DOHH2 (cell line): ENCODE measurements around the gene CA6.
"Not testable (repeated sequence)": the region's sequence is repeated elsewhere in the genome, so short reads cannot be mapped to it uniquely, and the experiment has no call there.

Experiments
- H3F3A ChIP-seq: fragments of 200-600 bp; sonication (generic), shearing (Covaris generic); 2 replicates; pipeline ENCODE4 v1.6.0; 2016; ENCODE audit warnings: antibody characterized with exemption, mild to moderate bottlenecking; ENCODE audit not compliant: control insufficient read depth, insufficient read depth
- H3K27ac ChIP-seq: fragments of 200-600 bp; sonication (generic); 2 replicates; pipeline ENCODE4 v1.5.1; 2014; ENCODE audit warnings: low read depth, mild to moderate bottlenecking, low read length, moderate library complexity
- H3K27me3 ChIP-seq: fragments of 200-600 bp; sonication (generic); 2 replicates; pipeline ENCODE4 v1.6.1; 2014; ENCODE audit warnings: mild to moderate bottlenecking, low read length, mixed read lengths; ENCODE audit not compliant: control insufficient read depth
- H3K36me3 ChIP-seq: fragments of 200-600 bp; sonication (generic); 2 replicates; pipeline ENCODE4 v1.6.1; 2014; ENCODE audit warnings: mild to moderate bottlenecking, low read length, moderate library complexity, mixed read lengths; ENCODE audit not compliant: control insufficient read depth
- H3K4me1 ChIP-seq: fragments of 200-600 bp; sonication (generic); 2 replicates; pipeline ENCODE4 v1.6.1; 2014; ENCODE audit warnings: mild to moderate bottlenecking, low read length, mixed read lengths; ENCODE audit not compliant: control insufficient read depth
- H3K4me2 ChIP-seq: fragments of 200-600 bp; sonication (generic); 2 replicates; pipeline ENCODE4 v1.6.0; 2014; ENCODE audit warnings: mild to moderate bottlenecking, low read length, moderate library complexity
- H3K4me3 ChIP-seq: fragments of 200-600 bp; sonication (generic); 2 replicates; pipeline ENCODE4 v1.5.1; 2014; ENCODE audit warnings: mild to moderate bottlenecking, low read length, mixed read lengths
- H3K79me2 ChIP-seq: fragments of 200-600 bp; sonication (generic); 2 replicates; pipeline ENCODE4 v1.6.1; 2014; ENCODE audit warnings: mild to moderate bottlenecking, low read length, mixed read lengths; ENCODE audit not compliant: control insufficient read depth
- H3K9me2 ChIP-seq: fragments of 200-600 bp; sonication (generic); replicated peaks from 2 replicates; pipeline ENCODE4 v1.6.1; 2014; ENCODE audit warnings: mild to moderate bottlenecking, low read length, mixed read lengths; ENCODE audit not compliant: control insufficient read depth
- H3K9me3 ChIP-seq: fragments of 200-600 bp; sonication (generic); 2 replicates; pipeline ENCODE4 v1.6.1; 2014; ENCODE audit warnings: antibody characterized with exemption, low read length, mixed read lengths; ENCODE audit not compliant: control insufficient read depth, insufficient read depth
- H4K20me1 ChIP-seq: fragments of 200-600 bp; sonication (generic); 2 replicates; pipeline ENCODE4 v1.6.0; 2014; ENCODE audit warnings: low read depth, mild to moderate bottlenecking, antibody characterized with exemption, low read length, moderate library complexity; ENCODE audit not compliant: control insufficient read depth, insufficient read depth
- CTCF ChIP-seq: fragments of 200-600 bp; sonication (generic); IDR thresholded peaks from one replicate; pipeline ENCODE4 v1.5.1; 2014; ENCODE audit warnings: antibody characterized with exemption, mild to moderate bottlenecking, low read depth, low read length; ENCODE audit not compliant: poor library complexity, severe bottlenecking
- EZH2phosphoT487 ChIP-seq: fragments of 200-600 bp; sonication (generic); IDR thresholded peaks from 2 replicates; pipeline ENCODE4 v1.6.1; 2017; ENCODE audit warnings: borderline replicate concordance, mild to moderate bottlenecking, antibody characterized with exemption, low read length, moderate library complexity, mixed read lengths

CA6 gene

GRCh38 chr1:8925406-8925805 is 20.3 kb upstream of the CA6 start:
- no peak for TF ChIP-seq EZH2phosphoT487
- no peak for TF ChIP-seq CTCF
- no peaks in the 10 kb centered on the region for H4K20me1 ChIP-seq
- no peak overlapping the region for H3K4me3 ChIP-seq
- peaks cover 68% of the 10 kb centered on the region for H3K4me1 ChIP-seq
- H3K9me3 ChIP-seq: no peaks in the 10 kb centered on the region
- H3K27me3 ChIP-seq: no peaks in the 10 kb centered on the region
- H3K79me2 ChIP-seq: no peaks in the 10 kb centered on the region
- no peaks in the 10 kb centered on the region for H3K36me3 ChIP-seq
- H3K27ac ChIP-seq: no peak overlapping the region
- H3K4me2 ChIP-seq: peak overlapping the region; percentile 37; the same call in 1 of the 2 replicates
- peaks cover 20% of the 10 kb centered on the region for H3F3A ChIP-seq
- no peaks in the 10 kb centered on the region for H3K9me2 ChIP-seq

- no peak overlapping the region for H3K27ac ChIP-seq
- peaks cover 21% of the 10 kb centered on the region for H3F3A ChIP-seq
- H3K9me3 ChIP-seq: no peaks in the 10 kb centered on the region
- peaks cover 62% of the 10 kb centered on the region for H3K4me1 ChIP-seq
- no peaks in the 10 kb centered on the region for H4K20me1 ChIP-seq
- H3K9me2 ChIP-seq: no peaks in the 10 kb centered on the region
- no peaks in the 10 kb centered on the region for H3K36me3 ChIP-seq
- no peak for TF ChIP-seq EZH2phosphoT487
- H3K4me2 ChIP-seq: no peak overlapping the region
- no peaks in the 10 kb centered on the region for H3K27me3 ChIP-seq
- H3K4me3 ChIP-seq: no peak overlapping the region
- H3K79me2 ChIP-seq: no peaks in the 10 kb centered on the region
Observed at GRCh38 chr1:8925960-8926359, 19.7 kb upstream of the CA6 start.

GRCh38 chr1:8926707-8927694 is 18.7 kb upstream of the CA6 start:
- H3K9me3 ChIP-seq: no peaks in the 10 kb centered on the region
- no peaks in the 10 kb centered on the region for H3K27me3 ChIP-seq
- H4K20me1 ChIP-seq: no peaks in the 10 kb centered on the region
- H3K36me3 ChIP-seq: no peaks in the 10 kb centered on the region
- TF ChIP-seq CTCF (no peak), EZH2phosphoT487 (no peak)
- peaks cover 62% of the 10 kb centered on the region for H3K4me1 ChIP-seq
- no peak overlapping the region for H3K27ac ChIP-seq
- peaks cover 24% of the 10 kb centered on the region for H3F3A ChIP-seq
- no peaks in the 10 kb centered on the region for H3K79me2 ChIP-seq
- H3K9me2 ChIP-seq: no peaks in the 10 kb centered on the region
- H3K4me2 ChIP-seq: no peak overlapping the region
- H3K4me3 ChIP-seq: no peak overlapping the region

GRCh38 chr1:8930116-8930515 is 15.6 kb upstream of the CA6 start:
- Histone ChIP-seq H3K36me3 (no peaks in the 10 kb centered on the region), H3K9me2 (no peaks in the 10 kb centered on the region), H3K9me3 (no peaks in the 10 kb centered on the region), H3F3A (peaks cover 24% of the 10 kb centered on the region), H3K4me1 (peaks cover 72% of the 10 kb centered on the region), H4K20me1 (no peaks in the 10 kb centered on the region), H3K27ac (peak overlapping the region; percentile 20), H3K4me3 (no peak overlapping the region), H3K79me2 (no peaks in the 10 kb centered on the region), H3K4me2 (no peak overlapping the region), H3K27me3 (no peaks in the 10 kb centered on the region)
- TF ChIP-seq EZH2phosphoT487: no peak
- TF ChIP-seq CTCF: no peak

- H3K9me3 ChIP-seq, H4K20me1 ChIP-seq, H3K27me3 ChIP-seq, H3K36me3 ChIP-seq, H3K4me3 ChIP-seq, H3K9me2 ChIP-seq: not testable (repeated sequence)
- Histone ChIP-seq H3F3A (peaks cover 38% of the 10 kb centered on the region), H3K4me1 (peaks cover 84% of the 10 kb centered on the region), H3K79me2 (peaks cover 14% of the 10 kb centered on the region), H3K27ac (peak overlapping the region; percentile 96), H3K4me2 (peak overlapping the region; percentile 59; the same call in 1 of the 2 replicates)
Observed at GRCh38 chr1:8937051-8937450, 8.6 kb upstream of the CA6 start.
